ENCODE data around the gene CNTNAP2.

DNA sequence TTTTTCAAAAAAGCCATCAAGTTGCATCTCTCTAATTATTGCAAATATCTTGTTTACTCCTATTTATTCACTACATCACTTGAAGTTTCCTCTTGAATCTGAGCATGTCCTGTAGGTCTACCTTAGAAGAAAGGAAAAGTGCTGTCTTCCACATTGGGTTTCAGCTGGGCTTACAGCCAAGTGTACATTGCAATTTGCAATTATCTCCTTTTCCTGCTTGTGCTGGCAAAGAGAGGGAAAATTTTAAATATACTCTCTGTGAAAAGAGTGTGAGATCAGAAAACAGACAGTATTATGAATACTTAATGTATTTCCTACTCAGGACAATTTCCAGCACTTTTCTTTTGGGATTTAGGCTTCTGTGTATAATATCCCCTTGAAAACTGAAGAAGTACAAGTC lies 839.7 kb downstream of the CNTNAP2 start:
- TF ChIP-seq GATA2 (IDR thresholded peaks at IDR 0.05; ENCODE audit: low read depth, low read length): no peak
- no peak for TF ChIP-seq GATA3 (IDR thresholded peaks at IDR 0.05; ENCODE audit: low read depth, low read length)
